Measurements from ENCODE around the gene SHB.

DNA sequence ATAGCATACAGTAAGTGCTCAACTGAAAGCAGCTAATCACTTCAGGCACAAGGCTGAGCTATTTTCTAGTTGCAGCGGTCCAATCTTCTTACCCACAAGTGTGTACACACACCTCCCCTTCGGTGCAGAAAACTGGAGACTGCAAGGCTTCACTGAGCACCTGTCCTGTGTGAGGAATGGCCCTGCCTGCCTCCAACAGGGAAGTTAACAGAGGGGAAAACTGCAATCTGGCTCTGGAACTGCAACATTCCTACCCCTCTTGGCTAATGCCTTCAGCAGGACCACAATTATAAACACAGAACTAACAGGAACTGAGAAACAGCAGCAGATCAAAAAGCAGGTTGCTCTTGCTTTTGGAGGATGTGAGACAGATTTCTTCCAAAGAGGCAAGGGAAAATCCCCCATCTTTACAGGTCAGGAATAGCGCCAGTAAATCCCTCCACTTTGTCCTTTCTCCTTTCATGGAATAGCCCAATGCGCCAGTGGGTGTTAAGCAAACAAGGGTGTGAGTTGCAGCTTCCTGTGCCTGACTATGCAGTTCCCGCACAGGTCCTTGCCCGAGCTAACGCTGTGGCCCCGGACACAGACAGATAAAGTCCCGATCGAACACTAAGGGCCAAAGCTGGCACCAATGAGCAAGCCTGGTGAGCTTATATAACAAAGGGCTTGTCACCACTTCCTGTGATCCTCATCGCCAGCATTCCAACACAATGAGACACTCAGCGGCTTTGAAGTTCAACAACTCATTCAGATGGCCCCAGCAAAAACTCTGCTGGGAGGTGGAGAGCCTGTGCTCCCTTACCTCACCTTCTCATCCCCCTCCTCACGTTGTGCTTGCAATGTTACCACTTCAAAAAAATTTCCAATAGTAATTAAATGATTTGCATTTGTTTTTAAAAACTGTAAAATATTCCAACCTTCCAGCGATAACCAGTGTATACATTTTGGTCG, 21.5 kb downstream of the SHB start:
- TF ChIP-seq, protein P1, sequence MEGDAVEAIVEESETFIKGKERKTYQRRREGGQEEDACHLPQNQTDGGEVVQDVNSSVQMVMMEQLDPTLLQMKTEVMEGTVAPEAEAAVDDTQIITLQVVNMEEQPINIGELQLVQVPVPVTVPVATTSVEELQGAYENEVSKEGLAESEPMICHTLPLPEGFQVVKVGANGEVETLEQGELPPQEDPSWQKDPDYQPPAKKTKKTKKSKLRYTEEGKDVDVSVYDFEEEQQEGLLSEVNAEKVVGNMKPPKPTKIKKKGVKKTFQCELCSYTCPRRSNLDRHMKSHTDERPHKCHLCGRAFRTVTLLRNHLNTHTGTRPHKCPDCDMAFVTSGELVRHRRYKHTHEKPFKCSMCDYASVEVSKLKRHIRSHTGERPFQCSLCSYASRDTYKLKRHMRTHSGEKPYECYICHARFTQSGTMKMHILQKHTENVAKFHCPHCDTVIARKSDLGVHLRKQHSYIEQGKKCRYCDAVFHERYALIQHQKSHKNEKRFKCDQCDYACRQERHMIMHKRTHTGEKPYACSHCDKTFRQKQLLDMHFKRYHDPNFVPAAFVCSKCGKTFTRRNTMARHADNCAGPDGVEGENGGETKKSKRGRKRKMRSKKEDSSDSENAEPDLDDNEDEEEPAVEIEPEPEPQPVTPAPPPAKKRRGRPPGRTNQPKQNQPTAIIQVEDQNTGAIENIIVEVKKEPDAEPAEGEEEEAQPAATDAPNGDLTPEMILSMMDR (IDR thresholded peaks at IDR 0.05), result no peak
- peak in 2 of 4 donors; percentile 22 to 80 for TF ChIP-seq EP300 (IDR thresholded peaks at IDR 0.05)
